Upper lobe of left lung (tissue), 4 donors: Measurements from ENCODE around the gene ZNF800.

ENCODE experiments used
- POLR2A ChIP-seq, 4 donors: fragments of 450-650 bp; IDR thresholded peaks; one replicate each; pipeline ENCODE4 v1.5.1; 2016 to 2017; ENCODE audit warnings: antibody characterized with exemption in 4 of 4, mild to moderate bottlenecking in 2 of 4
- POLR2AphosphoS5 ChIP-seq, 2 donors: sonication (generic); formaldehyde crosslinking; IDR thresholded peaks; one replicate each; pipeline ENCODE4 v1.5.1; 2017; ENCODE audit warnings: antibody characterized with exemption in 2 of 2
- TF ChIP-seq, protein P1 (sequence below), 6 experiments: fragments of 450-650 bp in 4 of 6; fragments of 200-600 bp in 2 of 6; sonication (generic) in 2 of 6; IDR thresholded peaks; one replicate each; pipeline ENCODE4 v1.5.1; 2016 to 2019; ENCODE audit warnings: antibody characterized with exemption in 6 of 6

DNA sequence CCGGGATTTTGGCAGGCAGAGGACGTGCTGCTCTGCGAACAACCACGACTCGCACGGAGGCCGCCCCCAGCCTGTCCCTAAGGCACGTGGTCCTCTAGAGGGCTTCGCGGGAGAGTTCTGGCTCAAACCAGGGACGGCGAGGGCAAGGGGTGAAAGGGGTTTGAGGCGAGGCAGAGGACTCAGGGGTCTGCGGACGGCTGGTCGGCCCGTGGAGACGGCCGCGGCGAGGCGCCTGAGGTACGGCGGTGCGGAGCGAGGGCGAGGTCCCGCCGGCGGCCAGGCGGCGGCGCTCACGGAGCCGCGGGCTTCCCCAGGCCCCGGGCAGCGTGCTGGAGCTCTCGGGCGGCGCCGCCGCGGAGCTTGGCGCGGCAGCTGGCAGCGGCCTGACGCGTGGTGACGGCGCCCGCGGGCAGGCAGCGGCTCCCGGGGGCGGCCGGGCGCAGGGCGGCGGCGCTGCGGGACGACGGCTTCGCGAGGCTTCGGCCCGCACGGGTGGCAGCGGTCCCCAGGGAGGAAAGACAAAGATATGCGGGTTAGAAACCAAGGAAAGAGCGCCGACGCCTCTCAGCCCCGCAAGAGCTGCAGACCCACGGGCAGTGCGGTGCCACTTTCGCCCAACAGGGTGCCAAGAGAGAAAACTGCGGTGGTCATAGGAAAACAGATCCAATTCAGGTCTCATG, 44.8 kb downstream of the ZNF800 start:
- TF ChIP-seq, protein P1, sequence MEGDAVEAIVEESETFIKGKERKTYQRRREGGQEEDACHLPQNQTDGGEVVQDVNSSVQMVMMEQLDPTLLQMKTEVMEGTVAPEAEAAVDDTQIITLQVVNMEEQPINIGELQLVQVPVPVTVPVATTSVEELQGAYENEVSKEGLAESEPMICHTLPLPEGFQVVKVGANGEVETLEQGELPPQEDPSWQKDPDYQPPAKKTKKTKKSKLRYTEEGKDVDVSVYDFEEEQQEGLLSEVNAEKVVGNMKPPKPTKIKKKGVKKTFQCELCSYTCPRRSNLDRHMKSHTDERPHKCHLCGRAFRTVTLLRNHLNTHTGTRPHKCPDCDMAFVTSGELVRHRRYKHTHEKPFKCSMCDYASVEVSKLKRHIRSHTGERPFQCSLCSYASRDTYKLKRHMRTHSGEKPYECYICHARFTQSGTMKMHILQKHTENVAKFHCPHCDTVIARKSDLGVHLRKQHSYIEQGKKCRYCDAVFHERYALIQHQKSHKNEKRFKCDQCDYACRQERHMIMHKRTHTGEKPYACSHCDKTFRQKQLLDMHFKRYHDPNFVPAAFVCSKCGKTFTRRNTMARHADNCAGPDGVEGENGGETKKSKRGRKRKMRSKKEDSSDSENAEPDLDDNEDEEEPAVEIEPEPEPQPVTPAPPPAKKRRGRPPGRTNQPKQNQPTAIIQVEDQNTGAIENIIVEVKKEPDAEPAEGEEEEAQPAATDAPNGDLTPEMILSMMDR (IDR thresholded peaks at IDR 0.05): peak; percentile 69 to 92 (median 82)
- TF ChIP-seq POLR2AphosphoS5 (IDR thresholded peaks at IDR 0.05) (no peak), POLR2A (IDR thresholded peaks at IDR 0.05) (no peak)
